Osteoblast (primary cell): Measurements from ENCODE around the gene RNF167. TPM values are rescaled to one million over a fixed set of nuclear protein-coding genes. Genes with fewer than 3 reads are reported as not detected.

Experiments
- DNase-seq: peaks from one replicate; pipeline ENCODE4 v3.0.0; 2011; ENCODE audit warnings: low spot score, mixed read lengths; ENCODE audit not compliant: insufficient read length; ENCODE audit errors: missing footprints
- H2AFZ ChIP-seq: 2 replicates; pipeline ENCODE4 v1.6.0; 2011; ENCODE audit warnings: mild to moderate bottlenecking, low read length
- H3K27ac ChIP-seq: 2 replicates; pipeline ENCODE4 v1.5.1; 2011; ENCODE audit warnings: mild to moderate bottlenecking, low read depth, low read length, moderate library complexity
- H3K27me3 ChIP-seq: 2 replicates; pipeline ENCODE4 v1.6.0; 2012; ENCODE audit warnings: mild to moderate bottlenecking, control low read depth, inconsistent platforms, low read length, moderate library complexity; ENCODE audit not compliant: insufficient read depth
- H3K36me3 ChIP-seq: 2 replicates; pipeline ENCODE4 v1.5.1; 2011; ENCODE audit warnings: mild to moderate bottlenecking, low read length, control low read depth, moderate library complexity; ENCODE audit not compliant: insufficient read depth
- H3K4me1 ChIP-seq: 2 replicates; pipeline ENCODE4 v1.5.1; 2011; ENCODE audit warnings: mild to moderate bottlenecking, low read length, control low read depth, moderate library complexity; ENCODE audit not compliant: insufficient read depth
- H3K4me2 ChIP-seq: 2 replicates; pipeline ENCODE4 v1.6.0; 2011; ENCODE audit warnings: mild to moderate bottlenecking, low read length; ENCODE audit not compliant: insufficient read depth
- H3K4me3 ChIP-seq: fragments of 200-600 bp; sonication (generic); 3 replicates; pipeline ENCODE4 v1.5.1; 2012; ENCODE audit warnings: mild to moderate bottlenecking, low read length, inconsistent platforms; ENCODE audit not compliant: insufficient read depth
- H3K79me2 ChIP-seq: 2 replicates; pipeline ENCODE4 v1.6.0; 2012; ENCODE audit warnings: mild to moderate bottlenecking, low read length, control low read depth, inconsistent platforms; ENCODE audit not compliant: insufficient read depth
- H3K9me3 ChIP-seq: 2 replicates; pipeline ENCODE4 v1.5.1; 2011; ENCODE audit warnings: low read depth, low read length, control low read depth
- H4K20me1 ChIP-seq: 2 replicates; pipeline ENCODE4 v1.6.0; 2012; ENCODE audit warnings: mild to moderate bottlenecking, low read length, control low read depth; ENCODE audit not compliant: insufficient read depth
- CTCF ChIP-seq: IDR thresholded peaks from 2 replicates; pipeline ENCODE4 v1.5.1; 2011; ENCODE audit warnings: mild to moderate bottlenecking, low read depth, low read length, moderate library complexity; ENCODE audit errors: extremely low read depth
- total RNA-seq: library from RNA; depleted of rRNA; stranded (reverse); fragments of >200 nt; gene quantifications from 2 replicates; pipeline ENCODE4 v1.2.3, GENCODE V29; 2012

Gene RNF167
- total RNA-seq, 1 donor = 25.3 TPM

- H3K27me3 ChIP-seq = no peaks in the 10 kb centered on the region
- H3K27ac ChIP-seq = no peak overlapping the region
- H3K79me2 ChIP-seq = no peaks in the 10 kb centered on the region
- no peak for TF ChIP-seq CTCF
- peaks cover 5% of the 10 kb centered on the region for H4K20me1 ChIP-seq
- H3K4me3 ChIP-seq = no peak overlapping the region
- no peak overlapping the region for H3K4me2 ChIP-seq
- no peaks in the 10 kb centered on the region for H3K9me3 ChIP-seq
- H3K4me1 ChIP-seq = no peaks in the 10 kb centered on the region
- peak; percentile 71 for DNase-seq
- no peak overlapping the region for H2AFZ ChIP-seq
- H3K36me3 ChIP-seq = peaks cover 52% of the 10 kb centered on the region
These were observed 46.8 kb upstream of the RNF167 start for GRCh38 chr17:4893272-4893671.

GRCh38 chr17:4893721-4894560 is 46.1 kb upstream of the RNF167 start:
- Histone ChIP-seq H2AFZ (no peak overlapping the region), H3K27ac (no peak overlapping the region), H3K27me3 (no peaks in the 10 kb centered on the region), H3K9me3 (no peaks in the 10 kb centered on the region), H3K4me1 (peaks cover 1% of the 10 kb centered on the region), H4K20me1 (peaks cover 5% of the 10 kb centered on the region), H3K4me2 (no peak overlapping the region), H3K4me3 (no peak overlapping the region), H3K79me2 (no peaks in the 10 kb centered on the region), H3K36me3 (peaks cover 50% of the 10 kb centered on the region)
- no peak for TF ChIP-seq CTCF
- DNase-seq = peak; percentile 58

GRCh38 chr17:4895121-4895520 is 44.9 kb upstream of the RNF167 start:
- no peak overlapping the region for H3K4me2 ChIP-seq
- no peak overlapping the region for H2AFZ ChIP-seq
- H3K9me3 ChIP-seq = no peaks in the 10 kb centered on the region
- peaks cover 50% of the 10 kb centered on the region for H3K36me3 ChIP-seq
- H3K4me1 ChIP-seq = peaks cover 10% of the 10 kb centered on the region
- TF ChIP-seq CTCF = no peak
- H3K4me3 ChIP-seq = no peak overlapping the region
- H3K27ac ChIP-seq = no peak overlapping the region
- H3K27me3 ChIP-seq = no peaks in the 10 kb centered on the region
- peaks cover 5% of the 10 kb centered on the region for H4K20me1 ChIP-seq
- no peak for DNase-seq
- H3K79me2 ChIP-seq = no peaks in the 10 kb centered on the region

- Histone ChIP-seq H3K9me3 (no peaks in the 10 kb centered on the region), H3K79me2 (no peaks in the 10 kb centered on the region), H4K20me1 (peaks cover 5% of the 10 kb centered on the region), H3K36me3 (peaks cover 44% of the 10 kb centered on the region), H3K27me3 (no peaks in the 10 kb centered on the region), H2AFZ (no peak overlapping the region), H3K27ac (no peak overlapping the region), H3K4me1 (peaks cover 10% of the 10 kb centered on the region), H3K4me3 (no peak overlapping the region), H3K4me2 (no peak overlapping the region)
- peak; percentile 72 for DNase-seq
- TF ChIP-seq CTCF = no peak
These were observed 44.3 kb upstream of the RNF167 start for GRCh38 chr17:4895657-4896331.
